Ishikawa (cell line): Measurements from ENCODE around the gene CPNE1.

Source experiments
- EGR1 ChIP-seq: IDR thresholded peaks from 2 replicates; pipeline ENCODE4 v1.6.1; 2012
- TAF1 ChIP-seq: IDR thresholded peaks from 2 replicates; pipeline ENCODE4 v1.6.1; 2012; ENCODE audit warnings: low read depth, mild to moderate bottlenecking
- TCF12 ChIP-seq: IDR thresholded peaks from 2 replicates; pipeline ENCODE4 v1.6.1; 2012; ENCODE audit warnings: low read depth

GRCh38 chr20:35680452-35681183 lies 15.9 kb upstream of the CPNE1 start:
- TF ChIP-seq EGR1 (no peak), TAF1 (no peak), TCF12 (no peak)
